Activated T-cell treated with anti-CD3 and anti-CD28 coated beads, Interleukin-2, amount 50 U/mL, for 72 hours (primary cell): ENCODE measurements around the gene MYL12A. TPM values are rescaled to one million over a fixed set of nuclear protein-coding genes. Genes with fewer than 3 reads are reported as not detected.
A peak's percentile ranks its signal among the peaks of the same experiment; 100 is the strongest.
"Not testable (repeated sequence)": the region's sequence is repeated elsewhere in the genome, so short reads cannot be mapped to it uniquely, and the experiment has no call there.

Source experiments
- ATAC-seq, 2 donors: fragments of 150-1000 bp; cut with Tn5 transposase; replicated peaks in 1 of 2; 2 replicates each; pipeline ENCODE4 v1.10.0; 2021; ENCODE audit warnings: moderate library complexity in 2 of 2, mild to moderate bottlenecking in 1 of 2
- DNase-seq, 2 donors: peaks; one replicate each; pipeline ENCODE4 v3.0.0; 2021 to 2022; ENCODE audit warnings: mixed read lengths in 1 of 2
- H3K27ac Mint-ChIP-seq: one replicate; pipeline ENCODE4 v1.8.0; 2022; ENCODE audit warnings: mild to moderate bottlenecking, moderate library complexity, mixed read lengths
- H3K27me3 Mint-ChIP-seq: one replicate; pipeline ENCODE4 v1.8.0; 2022; ENCODE audit warnings: low read depth, mixed read lengths
- H3K36me3 Mint-ChIP-seq, 2 donors: one replicate each; pipeline ENCODE4 v1.8.0; 2022; ENCODE audit warnings: mixed read lengths in 2 of 2, mild to moderate bottlenecking in 1 of 2; ENCODE audit not compliant: insufficient read depth in 2 of 2
- H3K4me1 Mint-ChIP-seq: one replicate; pipeline ENCODE4 v1.8.0; 2022; ENCODE audit warnings: low read depth, mixed read lengths
- H3K4me3 Mint-ChIP-seq, 2 donors: one replicate each; pipeline ENCODE4 v1.8.0; 2022; ENCODE audit warnings: mild to moderate bottlenecking in 2 of 2, mixed read lengths in 2 of 2, moderate library complexity in 2 of 2
- H3K9me3 Mint-ChIP-seq, 2 donors: one replicate each; pipeline ENCODE4 v1.8.0; 2022; ENCODE audit warnings: mixed read lengths in 2 of 2
- total RNA-seq, 2 donors: library from RNA; stranded (reverse); gene quantifications; one replicate each; pipeline ENCODE4 v1.2.3, GENCODE V29; 2022

The MYL12A gene
- total RNA-seq, 2 donors from 2014 or later, result 425 to 483 TPM

DNA sequence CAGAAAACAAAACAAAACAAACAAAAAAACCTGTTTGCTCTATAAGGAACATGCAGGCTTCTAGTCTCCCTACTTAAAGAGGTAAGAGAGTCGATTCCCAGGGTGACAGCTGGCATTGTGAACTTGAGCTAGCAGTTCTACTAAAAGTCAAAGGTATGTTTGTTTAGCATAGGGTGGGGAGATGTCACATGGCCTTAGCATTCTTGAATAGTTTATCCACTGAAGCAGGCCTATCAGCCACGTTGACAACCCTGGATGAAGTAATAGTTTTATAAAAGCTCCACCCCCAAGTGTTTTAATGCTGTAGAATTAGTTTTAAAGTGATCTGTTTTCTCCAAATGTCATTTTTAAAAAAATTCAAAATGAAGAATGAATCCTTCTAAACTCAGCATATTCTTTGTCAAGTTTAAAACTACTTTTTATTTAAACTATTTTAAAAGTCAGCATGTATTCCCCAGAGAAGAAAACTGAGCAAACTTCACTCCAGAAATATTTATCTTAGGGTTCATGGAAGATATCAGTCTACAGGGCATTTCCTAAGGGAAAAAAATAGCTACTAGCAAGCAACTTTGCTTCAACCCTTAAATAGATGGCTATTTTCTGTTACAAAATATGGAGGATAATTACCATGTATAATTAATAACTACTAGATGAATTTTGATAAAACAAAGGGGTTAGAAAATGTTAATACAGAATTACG lies 29.5 kb upstream of the MYL12A start:
- Mint-ChIP-seq H3K4me1 (peaks cover 9% of the 10 kb centered on the region), H3K27ac (no peak overlapping the region), H3K4me3 (no peak overlapping the region), H3K9me3 (no peaks in the 10 kb centered on the region), H3K36me3 (no peaks in the 10 kb centered on the region), H3K27me3 (no peaks in the 10 kb centered on the region)
- no peak for ATAC-seq
- DNase-seq, result no peak

GRCh38 chr18:3218819-3219218 lies 28.8 kb upstream of the MYL12A start:
- Mint-ChIP-seq H3K27ac (no peak overlapping the region), H3K4me1 (peaks cover 9% of the 10 kb centered on the region), H3K4me3 (no peak overlapping the region), H3K27me3 (no peaks in the 10 kb centered on the region), H3K9me3 (no peaks in the 10 kb centered on the region), H3K36me3 (no peaks in the 10 kb centered on the region)
- DNase-seq (no peak), ATAC-seq (no peak)

DNA sequence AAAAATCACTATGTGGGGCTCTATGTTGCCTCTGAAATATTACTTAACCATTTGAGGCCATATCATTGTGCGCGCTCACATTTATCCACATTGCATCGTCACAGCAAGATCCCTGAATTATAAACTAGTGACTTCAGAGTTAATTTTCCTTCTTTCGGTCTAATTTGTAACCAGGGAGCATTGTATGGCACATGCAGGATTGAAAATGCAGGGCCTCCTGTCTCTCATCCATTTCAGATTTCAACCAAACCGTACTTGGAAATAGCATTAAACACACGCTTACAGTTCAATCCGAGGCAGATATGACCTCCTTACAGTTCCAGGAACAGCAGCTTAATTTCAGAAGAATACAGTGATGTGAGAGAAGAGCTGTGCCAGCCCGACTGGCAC lies 28.4 kb upstream of the MYL12A start:
- H3K4me1 Mint-ChIP-seq, result peaks cover 13% of the 10 kb centered on the region
- no peak for DNase-seq
- H3K9me3 Mint-ChIP-seq, result no peaks in the 10 kb centered on the region
- H3K4me3 Mint-ChIP-seq, result no peak overlapping the region
- no peak overlapping the region for H3K27ac Mint-ChIP-seq
- H3K27me3 Mint-ChIP-seq, result no peaks in the 10 kb centered on the region
- H3K36me3 Mint-ChIP-seq, result no peaks in the 10 kb centered on the region
- ATAC-seq, result no peak

DNA sequence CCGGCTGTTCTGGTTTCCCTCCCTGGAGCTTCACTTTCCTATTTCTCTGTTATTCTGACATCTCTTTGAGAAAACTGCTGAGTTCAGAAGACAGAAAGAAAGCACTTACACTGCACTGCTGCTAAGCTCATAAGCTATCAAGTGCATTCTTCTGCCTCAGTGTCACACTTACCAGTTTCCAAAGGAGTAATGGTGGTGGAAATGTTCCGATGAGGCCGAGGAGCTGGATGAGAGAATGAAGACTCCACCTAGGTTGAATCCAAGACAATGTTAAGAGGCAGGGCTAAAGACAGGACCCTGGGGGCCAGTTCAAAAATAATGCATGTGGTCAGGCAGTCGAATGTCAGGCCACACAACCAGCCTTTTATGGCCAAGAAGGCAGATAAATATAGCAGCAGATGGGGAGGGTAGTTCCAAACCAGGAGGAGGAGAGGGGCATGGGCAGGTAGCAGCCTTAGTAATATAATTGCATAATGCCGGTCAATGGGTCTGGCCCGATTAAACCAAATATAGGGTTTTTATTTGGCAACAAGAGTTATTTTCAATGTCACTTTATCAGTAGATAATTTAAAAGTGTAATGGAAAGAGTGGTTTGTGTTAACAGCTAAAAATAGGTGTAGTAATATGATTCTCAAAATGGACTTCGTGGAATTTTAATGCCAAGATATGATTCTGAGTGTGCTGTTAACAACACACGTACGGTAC lies 27.8 kb upstream of the MYL12A start, which contains the start of gene MYOM1:
MYOM1 (minus strand) TSS at position 338 of the 705 bp plus-strand sequence. CDS start 4,745 bp downstream, outside the sequence.
- Mint-ChIP-seq H3K9me3 (no peaks in the 10 kb centered on the region), H3K27me3 (no peaks in the 10 kb centered on the region), H3K27ac (no peak within 1 kb of the TSS), H3K4me3 (no peak within 1 kb of the TSS), H3K36me3 (no peaks in the 10 kb centered on the region), H3K4me1 (peaks cover 15% of the 10 kb centered on the region)
- DNase-seq, result no peak
- no peak for ATAC-seq

- ATAC-seq, H3K9me3 Mint-ChIP-seq, H3K27me3 Mint-ChIP-seq, H3K36me3 Mint-ChIP-seq, H3K27ac Mint-ChIP-seq, DNase-seq, H3K4me3 Mint-ChIP-seq: not testable (repeated sequence)
- peaks cover 18% of the 10 kb centered on the region for H3K4me1 Mint-ChIP-seq
These were observed 26.7 kb upstream of the MYL12A start for GRCh38 chr18:3220868-3221267.

GRCh38 chr18:3221496-3221895 lies 26.1 kb upstream of the MYL12A start:
- no peaks in the 10 kb centered on the region for H3K27me3 Mint-ChIP-seq
- no peaks in the 10 kb centered on the region for H3K9me3 Mint-ChIP-seq
- H3K36me3 Mint-ChIP-seq, result no peaks in the 10 kb centered on the region
- no peak overlapping the region for H3K4me3 Mint-ChIP-seq
- H3K4me1 Mint-ChIP-seq, result peaks cover 24% of the 10 kb centered on the region
- no peak for DNase-seq
- no peak overlapping the region for H3K27ac Mint-ChIP-seq
- no peak for ATAC-seq

GRCh38 chr18:3223356-3223755 lies 24.2 kb upstream of the MYL12A start:
- Mint-ChIP-seq H3K9me3 (no peaks in the 10 kb centered on the region), H3K27me3 (no peaks in the 10 kb centered on the region), H3K4me3 (peak overlapping the region in 1 of 2 donors; percentile 6), H3K36me3 (no peaks in the 10 kb centered on the region), H3K27ac (no peak overlapping the region), H3K4me1 (peaks cover 28% of the 10 kb centered on the region)
- DNase-seq (no peak), ATAC-seq (peak; percentile 86 to 91)

- Mint-ChIP-seq H3K4me1 (peaks cover 35% of the 10 kb centered on the region), H3K27ac (no peak overlapping the region), H3K36me3 (no peaks in the 10 kb centered on the region), H3K9me3 (no peaks in the 10 kb centered on the region), H3K27me3 (no peaks in the 10 kb centered on the region), H3K4me3 (no peak overlapping the region)
- DNase-seq (no peak), ATAC-seq (no peak)
These were observed 23.4 kb upstream of the MYL12A start for GRCh38 chr18:3224223-3224622.

GRCh38 chr18:3225588-3225987 lies 22.0 kb upstream of the MYL12A start:
- DNase-seq (no peak), ATAC-seq (peak in 1 of 2 donors; percentile 51)
- H3K36me3 Mint-ChIP-seq, result no peaks in the 10 kb centered on the region
- peaks cover 35% of the 10 kb centered on the region for H3K4me1 Mint-ChIP-seq
- no peak overlapping the region for H3K27ac Mint-ChIP-seq
- H3K4me3 Mint-ChIP-seq, result peak overlapping the region in 1 of 2 donors; percentile 34
- H3K9me3 Mint-ChIP-seq, result no peaks in the 10 kb centered on the region
- no peaks in the 10 kb centered on the region for H3K27me3 Mint-ChIP-seq

DNA sequence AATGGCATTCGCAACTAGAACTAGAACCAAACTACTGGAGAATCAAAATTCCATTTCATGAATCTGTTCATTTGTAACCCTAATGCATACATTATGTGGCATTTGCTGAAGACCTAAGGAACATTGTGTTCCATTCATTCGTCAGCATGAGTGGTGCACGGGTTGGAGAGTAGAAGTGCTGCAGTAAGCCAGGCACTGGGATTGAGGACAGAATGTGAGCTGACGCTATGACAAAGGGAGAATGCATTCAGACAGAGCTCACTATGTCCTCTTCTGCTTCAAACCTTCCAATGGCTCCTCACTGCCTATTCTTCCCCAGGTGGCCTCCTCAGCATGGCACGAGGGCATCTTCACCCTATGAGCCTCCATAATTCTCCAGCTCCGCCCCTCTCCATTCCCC lies 21.6 kb upstream of the MYL12A start:
- peaks cover 35% of the 10 kb centered on the region for H3K4me1 Mint-ChIP-seq
- no peak overlapping the region for H3K27ac Mint-ChIP-seq
- H3K36me3 Mint-ChIP-seq, result no peaks in the 10 kb centered on the region
- DNase-seq (no peak), ATAC-seq (peak in 1 of 2 donors; percentile 15)
- no peaks in the 10 kb centered on the region for H3K9me3 Mint-ChIP-seq
- peak overlapping the region in 1 of 2 donors; percentile 34 for H3K4me3 Mint-ChIP-seq
- H3K27me3 Mint-ChIP-seq, result no peaks in the 10 kb centered on the region

DNA sequence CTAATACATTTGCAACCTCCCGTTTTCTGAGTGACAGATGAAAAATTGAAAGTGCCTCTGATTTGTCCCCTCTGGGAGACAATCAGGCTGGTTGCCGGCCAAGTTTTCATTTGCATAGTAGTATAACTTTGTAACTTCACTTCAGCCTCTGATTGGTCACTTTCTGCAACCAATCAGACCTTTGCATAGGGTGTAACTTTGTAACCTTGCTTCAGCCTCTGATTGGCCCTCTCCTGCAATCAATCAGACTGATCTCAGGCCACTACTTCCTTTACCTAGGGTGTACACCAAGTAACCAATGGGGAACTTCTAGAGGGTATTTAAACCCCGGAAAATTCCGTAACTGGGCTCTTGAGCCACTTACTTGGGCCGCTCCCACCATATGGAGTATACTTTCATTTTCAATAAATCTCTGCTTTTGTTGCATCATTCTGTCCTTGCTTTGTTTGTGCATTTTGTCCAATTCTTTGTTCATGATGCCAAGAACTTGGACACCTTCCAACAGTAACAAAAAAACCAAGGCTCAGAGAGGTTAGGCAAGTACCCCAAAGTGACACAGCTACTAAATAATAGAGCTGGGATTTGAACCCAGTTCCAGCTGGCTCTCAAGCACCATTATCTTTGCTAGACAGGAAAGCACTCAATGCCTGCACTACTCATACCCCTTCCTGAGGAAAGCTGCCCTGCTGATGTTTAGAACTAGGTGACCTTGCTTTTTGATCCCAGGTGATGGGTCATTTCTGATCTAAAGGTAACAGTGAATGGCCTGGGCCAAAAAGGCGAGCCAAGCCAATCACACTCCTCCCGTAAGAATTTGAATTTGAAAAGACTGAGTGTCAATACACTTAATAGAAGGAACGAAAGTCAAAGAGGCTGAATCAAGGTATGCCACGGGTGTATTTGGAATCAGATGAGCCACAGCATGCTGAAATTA lies 16.9 kb upstream of the MYL12A start:
- peaks cover 19% of the 10 kb centered on the region for H3K4me1 Mint-ChIP-seq
- no peaks in the 10 kb centered on the region for H3K9me3 Mint-ChIP-seq
- no peaks in the 10 kb centered on the region for H3K36me3 Mint-ChIP-seq
- H3K4me3 Mint-ChIP-seq, result no peak overlapping the region
- ATAC-seq (no peak), DNase-seq (no peak)
- no peaks in the 10 kb centered on the region for H3K27me3 Mint-ChIP-seq
- H3K27ac Mint-ChIP-seq, result no peak overlapping the region

GRCh38 chr18:3233004-3233403 lies 14.6 kb upstream of the MYL12A start:
- Mint-ChIP-seq H3K36me3 (no peaks in the 10 kb centered on the region), H3K4me3 (no peak overlapping the region), H3K9me3 (no peaks in the 10 kb centered on the region), H3K4me1 (peaks cover 9% of the 10 kb centered on the region), H3K27ac (no peak overlapping the region), H3K27me3 (no peaks in the 10 kb centered on the region)
- DNase-seq (no peak), ATAC-seq (no peak)
